ENCODE results near the gene MYRIP.

The MYRIP gene

GRCh38 chr3:40179016-40179415, 369.6 kb downstream of the MYRIP start:
- no CpG with 5 or more reads among the region's 3 CpGs for WGBS, 2 experiments (ENCODE audit: insufficient coverage in 2 of 2)

GRCh38 chr3:40181182-40181581, 371.8 kb downstream of the MYRIP start:
- Histone ChIP-seq H3K9me3 (ENCODE audit: control insufficient read depth, low read length) (no peaks in the 10 kb centered on the region), H3K36me3 (ENCODE audit: control insufficient read depth, insufficient read depth, low read length) (no peaks in the 10 kb centered on the region), H3K4me3 (ENCODE audit: extremely low read depth, insufficient read depth, low read length, poor library complexity, severe bottlenecking) (no peak overlapping the region), H3K27ac (ENCODE audit: low read depth, low read length, severe bottlenecking) (no peak overlapping the region), H3K4me1 (ENCODE audit: control insufficient read depth, insufficient read depth, low read length, poor library complexity, severe bottlenecking) (no peaks in the 10 kb centered on the region)
- 73 to 93% methylated on average over 2 to 3 of the region's 3 CpGs for WGBS, 2 experiments (ENCODE audit: insufficient coverage in 2 of 2)

More at GRCh38 chr3:40179016-40179415, 369.6 kb downstream of the MYRIP start:
- H3K27ac ChIP-seq (ENCODE audit: low read depth, low read length, severe bottlenecking) = no peak overlapping the region
- no peak overlapping the region for H3K4me3 ChIP-seq (ENCODE audit: extremely low read depth, insufficient read depth, low read length, poor library complexity, severe bottlenecking)
- no peaks in the 10 kb centered on the region for H3K4me1 ChIP-seq (ENCODE audit: control insufficient read depth, insufficient read depth, low read length, poor library complexity, severe bottlenecking)
- H3K36me3 ChIP-seq (ENCODE audit: control insufficient read depth, insufficient read depth, low read length) = no peaks in the 10 kb centered on the region
- H3K9me3 ChIP-seq (ENCODE audit: control insufficient read depth, low read length) = no peaks in the 10 kb centered on the region

GRCh38 chr3:40185029-40185695, 375.8 kb downstream of the MYRIP start:
- Histone ChIP-seq H3K27ac (ENCODE audit: low read depth, low read length, severe bottlenecking) (no peak overlapping the region), H3K9me3 (ENCODE audit: control insufficient read depth, low read length) (no peaks in the 10 kb centered on the region), H3K36me3 (ENCODE audit: control insufficient read depth, insufficient read depth, low read length) (no peaks in the 10 kb centered on the region), H3K4me1 (ENCODE audit: control insufficient read depth, insufficient read depth, low read length, poor library complexity, severe bottlenecking) (no peaks in the 10 kb centered on the region), H3K4me3 (ENCODE audit: extremely low read depth, insufficient read depth, low read length, poor library complexity, severe bottlenecking) (no peak overlapping the region)
- 81 to 91% methylated on average over 7 to 9 of the region's 10 CpGs for WGBS, 2 experiments (ENCODE audit: insufficient coverage in 2 of 2)

GRCh38 chr3:40186508-40186907, 377.1 kb downstream of the MYRIP start:
- Histone ChIP-seq H3K36me3 (ENCODE audit: control insufficient read depth, insufficient read depth, low read length) (no peaks in the 10 kb centered on the region), H3K4me3 (ENCODE audit: extremely low read depth, insufficient read depth, low read length, poor library complexity, severe bottlenecking) (no peak overlapping the region), H3K4me1 (ENCODE audit: control insufficient read depth, insufficient read depth, low read length, poor library complexity, severe bottlenecking) (no peaks in the 10 kb centered on the region), H3K9me3 (ENCODE audit: control insufficient read depth, low read length) (no peaks in the 10 kb centered on the region), H3K27ac (ENCODE audit: low read depth, low read length, severe bottlenecking) (no peak overlapping the region)
- 93% methylated on average over 2 of the region's 2 CpGs; no CpG with 5 or more reads in 1 of the 2 experiments for WGBS, 2 experiments (ENCODE audit: insufficient coverage in 2 of 2)

GRCh38 chr3:40187945-40188344, 378.5 kb downstream of the MYRIP start:
- H3K4me1 ChIP-seq (ENCODE audit: control insufficient read depth, insufficient read depth, low read length, poor library complexity, severe bottlenecking) = no peaks in the 10 kb centered on the region
- H3K4me3 ChIP-seq (ENCODE audit: extremely low read depth, insufficient read depth, low read length, poor library complexity, severe bottlenecking) = no peak overlapping the region
- H3K9me3 ChIP-seq (ENCODE audit: control insufficient read depth, low read length) = no peaks in the 10 kb centered on the region
- H3K27ac ChIP-seq (ENCODE audit: low read depth, low read length, severe bottlenecking) = no peak overlapping the region
- WGBS, 2 experiments (ENCODE audit: insufficient coverage in 2 of 2) = 71% methylated on average over 2 of the region's 3 CpGs; no CpG with 5 or more reads in 1 of the 2 experiments
- H3K36me3 ChIP-seq (ENCODE audit: control insufficient read depth, insufficient read depth, low read length) = no peaks in the 10 kb centered on the region

GRCh38 chr3:40189118-40189517, 379.7 kb downstream of the MYRIP start:
- Histone ChIP-seq H3K4me3 (ENCODE audit: extremely low read depth, insufficient read depth, low read length, poor library complexity, severe bottlenecking) (no peak overlapping the region), H3K9me3 (ENCODE audit: control insufficient read depth, low read length) (no peaks in the 10 kb centered on the region), H3K27ac (ENCODE audit: low read depth, low read length, severe bottlenecking) (no peak overlapping the region), H3K36me3 (ENCODE audit: control insufficient read depth, insufficient read depth, low read length) (no peaks in the 10 kb centered on the region), H3K4me1 (ENCODE audit: control insufficient read depth, insufficient read depth, low read length, poor library complexity, severe bottlenecking) (no peaks in the 10 kb centered on the region)
- 88 to 94% methylated on average over 2 of the region's 3 CpGs for WGBS, 2 experiments (ENCODE audit: insufficient coverage in 2 of 2)

GRCh38 chr3:40190056-40190455, 380.6 kb downstream of the MYRIP start:
- WGBS, 2 experiments (ENCODE audit: insufficient coverage in 2 of 2) = 87 to 95% methylated on average over 11 of the region's 13 CpGs
- Histone ChIP-seq H3K9me3 (ENCODE audit: control insufficient read depth, low read length) (no peaks in the 10 kb centered on the region), H3K27ac (ENCODE audit: low read depth, low read length, severe bottlenecking) (no peak overlapping the region), H3K36me3 (ENCODE audit: control insufficient read depth, insufficient read depth, low read length) (no peaks in the 10 kb centered on the region), H3K4me3 (ENCODE audit: extremely low read depth, insufficient read depth, low read length, poor library complexity, severe bottlenecking) (no peak overlapping the region), H3K4me1 (ENCODE audit: control insufficient read depth, insufficient read depth, low read length, poor library complexity, severe bottlenecking) (no peaks in the 10 kb centered on the region)

GRCh38 chr3:40191251-40191650, 381.8 kb downstream of the MYRIP start:
- Histone ChIP-seq H3K4me3 (ENCODE audit: extremely low read depth, insufficient read depth, low read length, poor library complexity, severe bottlenecking) (no peak overlapping the region), H3K9me3 (ENCODE audit: control insufficient read depth, low read length) (no peaks in the 10 kb centered on the region), H3K4me1 (ENCODE audit: control insufficient read depth, insufficient read depth, low read length, poor library complexity, severe bottlenecking) (no peaks in the 10 kb centered on the region), H3K27ac (ENCODE audit: low read depth, low read length, severe bottlenecking) (no peak overlapping the region), H3K36me3 (ENCODE audit: control insufficient read depth, insufficient read depth, low read length) (no peaks in the 10 kb centered on the region)
- WGBS, 2 experiments (ENCODE audit: insufficient coverage in 2 of 2) = 73 to 100% methylated on average over 1 of the region's 1 CpG

GRCh38 chr3:40191850-40192448, 382.5 kb downstream of the MYRIP start:
- no peak overlapping the region for H3K27ac ChIP-seq (ENCODE audit: low read depth, low read length, severe bottlenecking)
- no peaks in the 10 kb centered on the region for H3K4me1 ChIP-seq (ENCODE audit: control insufficient read depth, insufficient read depth, low read length, poor library complexity, severe bottlenecking)
- WGBS, 2 experiments (ENCODE audit: insufficient coverage in 2 of 2) = 0% methylated on average over 1 of the region's 3 CpGs; no CpG with 5 or more reads in 1 of the 2 experiments
- H3K9me3 ChIP-seq (ENCODE audit: control insufficient read depth, low read length) = no peaks in the 10 kb centered on the region
- no peak overlapping the region for H3K4me3 ChIP-seq (ENCODE audit: extremely low read depth, insufficient read depth, low read length, poor library complexity, severe bottlenecking)
- H3K36me3 ChIP-seq (ENCODE audit: control insufficient read depth, insufficient read depth, low read length) = no peaks in the 10 kb centered on the region

GRCh38 chr3:40192628-40193027, 383.2 kb downstream of the MYRIP start:
- no peaks in the 10 kb centered on the region for H3K4me1 ChIP-seq (ENCODE audit: control insufficient read depth, insufficient read depth, low read length, poor library complexity, severe bottlenecking)
- no peak overlapping the region for H3K27ac ChIP-seq (ENCODE audit: low read depth, low read length, severe bottlenecking)
- H3K36me3 ChIP-seq (ENCODE audit: control insufficient read depth, insufficient read depth, low read length) = no peaks in the 10 kb centered on the region
- WGBS, 2 experiments (ENCODE audit: insufficient coverage in 2 of 2) = 87 to 95% methylated on average over 3 of the region's 3 CpGs
- H3K9me3 ChIP-seq (ENCODE audit: control insufficient read depth, low read length) = no peaks in the 10 kb centered on the region
- H3K4me3 ChIP-seq (ENCODE audit: extremely low read depth, insufficient read depth, low read length, poor library complexity, severe bottlenecking) = no peak overlapping the region

GRCh38 chr3:40196966-40197365, 387.6 kb downstream of the MYRIP start:
- no peaks in the 10 kb centered on the region for H3K36me3 ChIP-seq (ENCODE audit: control insufficient read depth, insufficient read depth, low read length)
- 87 to 89% methylated on average over 6 to 7 of the region's 9 CpGs for WGBS, 2 experiments (ENCODE audit: insufficient coverage in 2 of 2)

More at GRCh38 chr3:40196966-40197365, 387.6 kb downstream of the MYRIP start:
- Histone ChIP-seq H3K4me1 (ENCODE audit: control insufficient read depth, insufficient read depth, low read length, poor library complexity, severe bottlenecking) (no peaks in the 10 kb centered on the region), H3K4me3 (ENCODE audit: extremely low read depth, insufficient read depth, low read length, poor library complexity, severe bottlenecking) (no peak overlapping the region), H3K27ac (ENCODE audit: low read depth, low read length, severe bottlenecking) (no peak overlapping the region), H3K9me3 (ENCODE audit: control insufficient read depth, low read length) (no peaks in the 10 kb centered on the region)

Measured in mesodermal cell (in vitro differentiated cells).